Activated T-cell treated with anti-CD3 and anti-CD28 coated beads for 24 hours (primary cell): ENCODE data around the gene SERPINB7.

ENCODE experiments used
- DNase-seq: peaks from one replicate; pipeline ENCODE4 v3.0.0-alpha.2; 2020; ENCODE audit warnings: low read depth

SERPINB7 gene

GRCh38 chr18:63848159-63848558, 72.9 kb downstream of the SERPINB7 start:
- DNase-seq = no peak

GRCh38 chr18:63850020-63850419, 74.8 kb downstream of the SERPINB7 start:
- DNase-seq = no peak

DNA sequence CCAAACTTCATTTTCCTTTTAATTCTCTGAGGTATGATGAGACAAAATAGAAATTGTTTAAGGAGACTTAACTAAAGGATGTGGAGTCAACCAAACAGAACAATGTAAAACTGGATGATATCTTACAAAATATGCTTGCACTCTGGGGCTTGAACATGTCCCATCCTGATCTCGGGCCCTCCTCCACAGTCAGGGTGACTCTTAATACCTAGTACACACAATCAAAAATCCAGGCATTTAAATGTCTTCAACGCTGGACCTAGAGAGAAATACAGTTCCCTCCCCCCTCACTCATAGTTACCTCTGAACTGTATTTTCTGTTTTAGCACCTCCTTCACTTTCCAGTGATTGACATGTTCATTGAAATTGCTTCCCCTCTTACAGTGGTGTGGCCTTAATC, 75.4 kb downstream of the SERPINB7 start:
- no peak for DNase-seq
